CD14-positive monocyte (primary cell): ENCODE measurements around the gene LY6G6D. TPM values are rescaled to one million over a fixed set of nuclear protein-coding genes. Genes with fewer than 3 reads are reported as not detected.

Experiments
- DNase-seq, 3 donors: peaks; one replicate each; pipeline ENCODE4 v3.0.0-alpha.2; 2011 to 2022
- H2AFZ ChIP-seq: 2 replicates; pipeline ENCODE4 v1.6.0; 2012; ENCODE audit warnings: mild to moderate bottlenecking, low read depth, low read length, inconsistent platforms; ENCODE audit not compliant: insufficient read depth, poor library complexity, severe bottlenecking
- H3K27ac ChIP-seq, 2 donors: 1 replicate in 1 of 2; 2 replicates in 1 of 2; pipeline ENCODE4 v1.5.1; 2012 to 2013; ENCODE audit warnings: low read length in 2 of 2, control low read depth in 1 of 2, inconsistent platforms in 1 of 2, low read depth in 1 of 2, mild to moderate bottlenecking in 1 of 2
- H3K27me3 ChIP-seq, 2 donors: one replicate each; pipeline versions ENCODE4 v1.6.0 to v1.6.1; 2011 to 2013; ENCODE audit warnings: low read length in 2 of 2; ENCODE audit not compliant: control insufficient read depth in 2 of 2, insufficient read depth in 2 of 2
- H3K36me3 ChIP-seq, 2 donors: replicated peaks in 1 of 2; 1 replicate in 1 of 2; 2 replicates in 1 of 2; pipeline versions ENCODE4 v1.5.1 to v1.6.1; 2012 to 2013; ENCODE audit warnings: low read length in 2 of 2, control low read depth in 1 of 2, inconsistent platforms in 1 of 2, mild to moderate bottlenecking in 1 of 2; ENCODE audit not compliant: insufficient read depth in 2 of 2, control insufficient read depth in 1 of 2
- H3K4me1 ChIP-seq, 2 donors: 1 replicate in 1 of 2; 2 replicates in 1 of 2; pipeline versions ENCODE4 v1.5.1 to v1.6.1; 2012 to 2013; ENCODE audit warnings: low read length in 2 of 2, control low read depth in 1 of 2, inconsistent platforms in 1 of 2, mild to moderate bottlenecking in 1 of 2, moderate library complexity in 1 of 2; ENCODE audit not compliant: insufficient read depth in 2 of 2, control insufficient read depth in 1 of 2
- H3K4me2 ChIP-seq: replicated peaks from 2 replicates; pipeline ENCODE3; 2012; ENCODE audit warnings: low read length, moderate library complexity, mild to moderate bottlenecking; ENCODE audit not compliant: poor library complexity, severe bottlenecking; ENCODE audit errors: extremely low read depth
- H3K4me3 ChIP-seq, 3 experiments: fragments of 200-600 bp in 1 of 3; sonication (generic) in 1 of 3; replicated peaks in 1 of 3; 1 replicate in 2 of 3; 2 replicates in 1 of 3; pipeline ENCODE4 v1.5.1; 2011 to 2013; ENCODE audit warnings: low read length in 3 of 3, mild to moderate bottlenecking in 3 of 3, control low read depth in 2 of 3, low read depth in 2 of 3, inconsistent platforms in 1 of 3, moderate library complexity in 1 of 3
- H3K79me2 ChIP-seq: 2 replicates; pipeline ENCODE4 v1.6.0; 2012; ENCODE audit warnings: mild to moderate bottlenecking, control low read depth, inconsistent platforms, low read length, moderate library complexity; ENCODE audit not compliant: insufficient read depth
- H3K9ac ChIP-seq: 2 replicates; pipeline ENCODE4 v1.6.0; 2017; ENCODE audit warnings: low read length, mild to moderate bottlenecking; ENCODE audit not compliant: insufficient read depth, poor library complexity, severe bottlenecking
- H3K9me3 ChIP-seq, 2 donors: replicated peaks in 1 of 2; 1 replicate in 1 of 2; 2 replicates in 1 of 2; pipeline versions ENCODE4 v1.5.1 to v1.6.1; 2012 to 2013; ENCODE audit warnings: low read length in 2 of 2, control low read depth in 1 of 2; ENCODE audit not compliant: control insufficient read depth in 1 of 2, insufficient read depth in 1 of 2
- H4K20me1 ChIP-seq: 2 replicates; pipeline ENCODE4 v1.6.0; 2012; ENCODE audit warnings: mild to moderate bottlenecking, low read length, control low read depth, moderate library complexity; ENCODE audit not compliant: insufficient read depth
- H3K27ac Mint-ChIP-seq, 7 donors: one replicate each; pipeline ENCODE4 v1.8.0; 2020; ENCODE audit warnings: mild to moderate bottlenecking in 7 of 7, mixed read lengths in 7 of 7, moderate library complexity in 6 of 7, inconsistent platforms in 2 of 7
- H3K27me3 Mint-ChIP-seq, 3 donors: one replicate each; pipeline ENCODE4 v1.8.0; 2021 to 2022; ENCODE audit warnings: low read depth in 3 of 3, mild to moderate bottlenecking in 3 of 3, mixed read lengths in 3 of 3, moderate library complexity in 3 of 3, inconsistent platforms in 1 of 3
- H3K36me3 Mint-ChIP-seq, 2 donors: one replicate each; pipeline ENCODE4 v1.8.0; 2020; ENCODE audit warnings: mixed read lengths in 2 of 2, inconsistent platforms in 1 of 2, mild to moderate bottlenecking in 1 of 2
- H3K4me1 Mint-ChIP-seq: one replicate; pipeline ENCODE4 v1.8.0; 2020; ENCODE audit warnings: mild to moderate bottlenecking, mixed read lengths
- H3K4me3 Mint-ChIP-seq, 2 donors: one replicate each; pipeline ENCODE4 v1.8.0; 2020; ENCODE audit warnings: mild to moderate bottlenecking in 2 of 2, mixed read lengths in 2 of 2, moderate library complexity in 1 of 2
- H3K9me3 Mint-ChIP-seq, 7 donors: one replicate each; pipeline ENCODE4 v1.8.0; 2020 to 2022; ENCODE audit warnings: mixed read lengths in 7 of 7, mild to moderate bottlenecking in 6 of 7, moderate library complexity in 6 of 7, inconsistent platforms in 2 of 7
- WGBS: methylation state at CpG from one replicate; pipeline ENCODE4 v1.1.5; 2013; ENCODE audit warnings: missing lambda C conversion rate; ENCODE audit not compliant: insufficient coverage; 5-methylcytosine and 5-hydroxymethylcytosine counted together
- intact Hi-C, 2 donors: fragments of 100-400 bp; cut with micrococcal nuclease; formaldehyde crosslinking; loops; one replicate each; pipeline versions ENCODE4 v1.15.0 to v1.15.1; 2023
- polyA plus RNA-seq, 3 donors: library from polyadenylated mRNA; depleted of rRNA in 1 of 3; unstranded in 2 of 3; stranded (reverse) in 1 of 3; fragments of 300-500 nt in 2 of 3; fragments of >200 nt in 1 of 3; fragmentation: Illumina TruSeq in 2 of 3; gene quantifications; 1 replicate in 2 of 3; 2 replicates in 1 of 3; pipeline ENCODE4 v1.2.3, GENCODE V29; 2012 to 2021
- TF ChIP-seq, protein P1 (sequence below): fragments of 200-600 bp; IDR thresholded peaks from one replicate; pipeline ENCODE4 v1.8.0; 2022; ENCODE audit warnings: antibody characterized with exemption, mild to moderate bottlenecking

LY6G6D gene
- polyA plus RNA-seq, 3 donors = not detected

DNA sequence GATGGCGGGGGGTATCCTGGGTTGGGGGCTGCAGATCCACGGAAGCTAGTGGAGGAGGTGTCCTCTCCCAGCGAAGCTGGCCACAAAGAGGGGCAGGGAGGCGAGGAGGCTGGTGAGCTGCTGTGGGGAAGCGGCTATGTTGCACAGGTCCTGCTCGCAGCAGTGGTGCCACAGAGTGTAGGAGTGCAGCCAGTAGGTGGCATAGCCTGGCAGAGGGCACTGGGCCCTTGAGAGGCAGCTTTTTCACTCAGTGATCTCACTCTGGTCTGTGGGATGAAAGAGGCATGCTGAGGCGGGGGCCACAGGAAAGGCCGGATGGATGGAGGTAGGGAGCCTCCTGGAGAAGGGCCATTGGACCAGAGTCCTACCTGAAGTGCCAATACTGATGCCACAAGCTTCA is 2.9 kb upstream of the LY6G6D start:
- intact Hi-C loops = no loop called here
- TF ChIP-seq, protein P1, sequence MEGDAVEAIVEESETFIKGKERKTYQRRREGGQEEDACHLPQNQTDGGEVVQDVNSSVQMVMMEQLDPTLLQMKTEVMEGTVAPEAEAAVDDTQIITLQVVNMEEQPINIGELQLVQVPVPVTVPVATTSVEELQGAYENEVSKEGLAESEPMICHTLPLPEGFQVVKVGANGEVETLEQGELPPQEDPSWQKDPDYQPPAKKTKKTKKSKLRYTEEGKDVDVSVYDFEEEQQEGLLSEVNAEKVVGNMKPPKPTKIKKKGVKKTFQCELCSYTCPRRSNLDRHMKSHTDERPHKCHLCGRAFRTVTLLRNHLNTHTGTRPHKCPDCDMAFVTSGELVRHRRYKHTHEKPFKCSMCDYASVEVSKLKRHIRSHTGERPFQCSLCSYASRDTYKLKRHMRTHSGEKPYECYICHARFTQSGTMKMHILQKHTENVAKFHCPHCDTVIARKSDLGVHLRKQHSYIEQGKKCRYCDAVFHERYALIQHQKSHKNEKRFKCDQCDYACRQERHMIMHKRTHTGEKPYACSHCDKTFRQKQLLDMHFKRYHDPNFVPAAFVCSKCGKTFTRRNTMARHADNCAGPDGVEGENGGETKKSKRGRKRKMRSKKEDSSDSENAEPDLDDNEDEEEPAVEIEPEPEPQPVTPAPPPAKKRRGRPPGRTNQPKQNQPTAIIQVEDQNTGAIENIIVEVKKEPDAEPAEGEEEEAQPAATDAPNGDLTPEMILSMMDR = peak; percentile 26
- Histone ChIP-seq H3K9ac (no peak overlapping the region), H3K4me3 (no peak overlapping the region), H2AFZ (peak overlapping the region; percentile 38), H3K4me2 (no peak overlapping the region), H3K4me1 (peaks cover 21 to 27% of the 10 kb centered on the region in 2 donors), H3K27ac (no peak overlapping the region), H4K20me1 (no peaks in the 10 kb centered on the region), H3K79me2 (no peaks in the 10 kb centered on the region), H3K9me3 (no peaks in the 10 kb centered on the region), H3K27me3 (no peaks in the 10 kb centered on the region), H3K36me3 (no peaks in the 10 kb centered on the region)
- H3K27me3 Mint-ChIP-seq = peaks cover 0 to 9% (median 1%) of the 10 kb centered on the region in 3 donors
- DNase-seq = peak; percentile 32 to 49 (median 35)
- no peaks in the 10 kb centered on the region for H3K36me3 Mint-ChIP-seq
- 63% methylated on average over 8 of the region's 8 CpGs for WGBS
- H3K27ac Mint-ChIP-seq = peak overlapping the region in 2 of 7 donors; percentile 56 to 60
- H3K9me3 Mint-ChIP-seq = peaks cover 0 to 2% (median 0%) of the 10 kb centered on the region in 7 donors
- peak overlapping the region in 1 of 2 donors; percentile 23 for H3K4me3 Mint-ChIP-seq
- H3K4me1 Mint-ChIP-seq = peaks cover 28% of the 10 kb centered on the region

DNA sequence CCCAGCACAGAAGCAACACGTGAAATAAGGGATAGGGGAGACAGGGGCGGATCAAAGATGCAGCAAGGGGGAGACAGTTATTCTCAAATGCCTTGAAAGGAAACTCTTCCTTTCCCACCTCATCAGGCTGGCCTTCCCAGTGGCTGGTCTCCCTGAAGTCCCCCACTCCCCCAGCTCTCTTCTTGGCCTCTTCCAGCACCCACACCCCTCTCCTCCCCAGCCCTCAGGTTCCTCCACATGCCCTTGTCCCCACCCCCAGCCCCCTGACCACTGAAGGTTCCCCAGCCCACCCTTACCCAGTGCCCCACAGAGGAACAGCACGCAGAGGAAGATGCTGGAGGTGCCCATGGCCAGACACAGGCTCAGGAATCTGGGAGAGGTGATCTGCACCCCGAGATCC is 1.7 kb upstream of the LY6G6D start:
- no peaks in the 10 kb centered on the region for H3K9me3 ChIP-seq
- no peaks in the 10 kb centered on the region for H4K20me1 ChIP-seq
- peak overlapping the region in 1 of 7 donors; percentile 47 for H3K27ac Mint-ChIP-seq
- no CpG with 5 or more reads among the region's 4 CpGs for WGBS
- intact Hi-C loops = no loop called here
- no peak overlapping the region for H2AFZ ChIP-seq
- H3K9me3 Mint-ChIP-seq = peaks cover 0 to 2% (median 0%) of the 10 kb centered on the region in 7 donors
- H3K36me3 ChIP-seq = no peaks in the 10 kb centered on the region
- DNase-seq = no peak
- no peaks in the 10 kb centered on the region for H3K27me3 ChIP-seq
- H3K4me3 ChIP-seq = no peak overlapping the region
- H3K36me3 Mint-ChIP-seq = no peaks in the 10 kb centered on the region
- H3K4me1 Mint-ChIP-seq = peaks cover 28% of the 10 kb centered on the region
- no peak overlapping the region for H3K4me2 ChIP-seq
- H3K4me1 ChIP-seq = peaks cover 21 to 27% of the 10 kb centered on the region in 2 donors
- H3K79me2 ChIP-seq = no peaks in the 10 kb centered on the region
- H3K27me3 Mint-ChIP-seq = peaks cover 0 to 9% (median 4%) of the 10 kb centered on the region in 3 donors
- no peak overlapping the region for H3K4me3 Mint-ChIP-seq
- no peak overlapping the region for H3K9ac ChIP-seq
- no peak overlapping the region for H3K27ac ChIP-seq
- TF ChIP-seq, protein P1 = no peak
